Limb (tissue), 2 donors: ENCODE data around the gene TMEM222.
"Not testable (repeated sequence)": the region's sequence is repeated elsewhere in the genome, so short reads cannot be mapped to it uniquely, and the experiment has no call there.

Source experiments
- DNase-seq, 2 donors: peaks; one replicate each; pipeline ENCODE4 v3.0.0-alpha.2; 2016; ENCODE audit errors: extremely low spot score in 2 of 2

TMEM222 gene, protein sequence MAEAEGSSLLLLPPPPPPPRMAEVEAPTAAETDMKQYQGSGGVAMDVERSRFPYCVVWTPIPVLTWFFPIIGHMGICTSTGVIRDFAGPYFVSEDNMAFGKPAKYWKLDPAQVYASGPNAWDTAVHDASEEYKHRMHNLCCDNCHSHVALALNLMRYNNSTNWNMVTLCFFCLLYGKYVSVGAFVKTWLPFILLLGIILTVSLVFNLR

DNA sequence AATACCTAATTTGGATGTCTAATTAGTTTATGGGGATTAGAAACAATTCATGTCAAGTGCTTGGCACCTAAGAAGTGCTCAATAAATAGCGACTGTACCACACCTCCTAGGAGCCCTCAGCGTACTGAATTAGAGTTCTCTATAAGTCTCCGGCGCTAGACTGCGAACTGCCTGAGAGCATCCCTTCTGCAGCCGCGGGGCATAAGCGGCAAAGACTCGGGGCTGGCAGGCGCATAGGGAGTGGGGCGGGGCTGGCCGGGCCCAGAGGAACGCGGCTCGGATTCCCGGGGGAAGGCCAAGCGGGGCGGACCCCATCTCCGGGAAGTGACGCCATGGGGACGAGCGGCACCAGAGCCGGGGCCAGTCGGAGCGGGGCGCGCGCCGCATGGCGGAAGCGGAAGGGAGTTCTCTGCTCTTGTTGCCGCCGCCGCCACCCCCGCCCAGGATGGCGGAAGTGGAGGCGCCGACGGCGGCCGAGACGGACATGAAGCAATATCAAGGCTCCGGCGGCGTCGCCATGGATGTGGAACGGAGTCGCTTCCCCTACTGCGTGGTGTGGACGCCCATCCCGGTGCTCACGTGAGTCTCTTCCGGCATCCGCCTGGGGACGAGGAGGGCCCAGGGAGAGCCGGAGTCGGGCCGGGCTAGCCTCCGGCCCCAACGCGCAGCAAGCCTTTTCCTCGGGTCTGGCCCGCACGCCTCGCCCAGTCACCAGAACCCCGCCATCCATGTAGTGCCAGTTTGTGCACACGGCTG, at the start of gene TMEM222:
Gene TMEM222 (plus strand): TSS at position 351 of the 756 bp plus-strand sequence. CDS start 35 bp downstream, at position 386.
- DNase-seq = peak; percentile 96 to 98

DNA sequence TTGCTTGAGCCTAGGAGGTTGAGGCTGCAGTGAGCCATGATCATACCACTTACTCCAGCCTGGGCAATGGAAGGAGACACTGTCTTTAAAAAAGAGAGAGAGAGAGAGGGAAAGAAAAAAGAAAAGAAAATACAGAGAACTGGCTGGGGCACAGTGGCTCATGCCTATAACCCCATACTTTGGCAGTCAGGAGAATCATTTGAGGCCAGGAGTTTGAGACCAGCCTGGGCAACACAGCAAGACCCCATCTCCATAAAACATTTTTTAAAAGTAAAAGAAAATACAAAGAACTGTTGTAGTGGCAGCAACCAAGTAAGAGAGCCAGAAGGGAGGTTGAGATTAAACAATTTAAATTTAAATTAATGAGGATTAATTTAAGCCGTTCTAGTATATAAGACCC, 47.8 kb upstream of the TMEM222 start:
- DNase-seq = no peak

DNA sequence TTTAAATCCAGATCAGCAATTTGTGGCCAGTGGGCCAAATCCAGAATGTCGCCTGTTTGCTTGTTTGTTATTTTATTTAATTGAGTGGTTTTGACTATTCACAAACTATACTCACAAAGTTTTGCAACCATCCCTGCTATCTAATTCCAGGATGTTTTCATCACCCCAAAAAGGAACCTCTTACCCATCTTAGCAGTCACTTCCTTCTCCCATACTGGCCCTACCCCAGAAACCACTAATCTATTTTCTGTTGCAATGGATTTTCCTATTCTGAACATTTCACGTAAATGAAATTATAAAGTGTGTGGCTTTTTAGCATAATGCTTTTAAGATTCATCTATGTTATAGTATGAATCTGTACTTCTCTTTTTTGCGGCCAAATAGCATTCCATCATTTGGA, 46.3 kb upstream of the TMEM222 start:
- DNase-seq = no peak

DNA sequence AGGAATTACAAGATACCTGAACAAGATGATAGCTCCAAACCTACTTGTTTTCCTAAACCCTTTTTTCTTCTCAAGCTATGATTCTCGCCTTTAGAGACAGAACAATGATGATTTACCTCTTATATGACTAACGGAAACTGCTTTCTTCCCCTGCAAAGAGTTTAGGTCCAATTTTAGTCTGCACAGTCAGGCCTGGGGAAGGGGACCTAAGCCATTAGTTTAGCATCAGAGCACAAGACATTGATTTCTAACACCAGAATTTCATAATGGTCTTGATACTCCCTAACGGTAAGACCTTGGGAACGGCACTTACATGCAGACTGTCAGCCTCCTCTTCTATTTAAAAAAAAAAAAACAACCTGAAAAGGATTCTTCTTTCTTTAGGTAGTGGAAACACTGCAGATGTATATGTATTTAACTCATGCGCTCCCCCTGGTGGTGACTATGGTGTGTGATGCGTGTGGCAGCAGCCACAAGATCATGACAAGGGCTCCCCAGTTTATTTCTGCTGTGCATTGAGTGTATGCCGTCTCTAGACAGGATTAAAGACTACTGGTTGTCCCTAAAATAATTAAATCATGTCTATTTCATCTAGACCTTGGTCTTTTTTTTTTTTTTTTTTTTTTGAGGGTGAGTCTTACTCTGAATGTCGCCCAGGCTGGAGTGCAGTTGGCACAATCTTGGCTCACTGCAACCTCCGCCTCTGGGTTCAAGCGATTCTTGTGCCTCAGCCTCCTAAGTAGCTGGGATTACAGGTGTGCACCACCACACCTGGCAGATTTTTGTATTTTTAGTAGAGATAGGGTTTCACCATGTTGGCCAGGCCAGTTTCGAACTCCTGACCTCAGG, 37.3 kb upstream of the TMEM222 start:
- peak; percentile 80 to 90 for DNase-seq

DNA sequence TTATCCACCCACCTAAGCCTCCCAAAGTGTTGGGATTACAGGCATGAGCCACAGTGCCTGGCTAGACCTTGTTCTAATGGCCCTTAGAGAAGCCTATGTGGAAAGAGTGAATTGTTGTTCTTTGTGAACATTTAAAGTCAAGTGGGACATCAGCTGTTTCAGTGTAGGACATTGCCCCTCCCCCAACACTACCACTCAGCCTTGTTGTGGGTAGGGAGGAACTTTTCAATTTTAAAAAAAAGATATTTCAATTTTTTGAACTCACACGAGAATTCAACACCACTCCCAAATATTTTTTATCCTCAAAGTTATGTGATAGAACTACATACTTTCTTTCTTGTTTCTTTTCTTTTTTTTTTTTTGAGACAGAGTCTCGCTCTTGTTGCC, 36.7 kb upstream of the TMEM222 start:
- DNase-seq = no peak

DNA sequence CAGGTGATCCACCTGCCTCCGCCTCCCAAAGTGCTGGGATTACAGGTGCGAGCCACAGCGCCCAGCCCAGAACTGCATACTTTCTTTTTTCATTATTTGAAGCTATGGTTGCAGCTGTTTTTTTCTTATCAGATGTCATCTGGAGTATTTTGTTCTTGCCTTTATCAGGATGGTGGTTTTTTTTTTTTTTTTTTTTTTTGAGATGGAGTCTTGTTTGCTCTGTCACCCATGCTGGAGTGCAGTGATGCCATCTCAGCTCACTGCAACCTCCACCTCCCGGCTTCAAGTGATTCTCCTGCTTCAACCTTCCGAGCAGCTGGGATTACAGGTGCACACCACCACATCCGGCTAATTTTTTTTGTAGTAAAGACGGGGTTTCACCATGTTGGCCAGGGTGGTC, 36.1 kb upstream of the TMEM222 start:
- DNase-seq = not testable (repeated sequence)

DNA sequence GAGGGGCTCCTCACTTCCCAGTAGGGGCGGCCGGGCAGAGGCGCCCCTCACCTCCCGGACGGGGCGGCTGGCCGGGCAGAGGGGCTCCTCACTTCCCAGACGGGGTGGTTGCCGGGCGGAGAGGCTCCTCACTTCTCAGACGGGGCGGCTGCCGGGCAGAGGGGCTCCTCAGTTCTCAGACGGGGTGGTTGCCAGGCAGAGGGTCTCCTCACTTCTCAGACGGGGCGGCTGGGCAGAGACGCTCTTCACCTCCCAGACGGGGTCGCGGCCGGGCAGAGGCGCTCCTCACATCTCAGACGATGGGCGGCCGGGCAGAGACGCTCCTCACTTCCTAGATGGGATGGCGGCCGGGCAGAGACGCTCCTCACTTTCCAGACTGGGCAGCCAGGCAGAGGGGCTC, 32.8 kb upstream of the TMEM222 start:
- not testable (repeated sequence) for DNase-seq

DNA sequence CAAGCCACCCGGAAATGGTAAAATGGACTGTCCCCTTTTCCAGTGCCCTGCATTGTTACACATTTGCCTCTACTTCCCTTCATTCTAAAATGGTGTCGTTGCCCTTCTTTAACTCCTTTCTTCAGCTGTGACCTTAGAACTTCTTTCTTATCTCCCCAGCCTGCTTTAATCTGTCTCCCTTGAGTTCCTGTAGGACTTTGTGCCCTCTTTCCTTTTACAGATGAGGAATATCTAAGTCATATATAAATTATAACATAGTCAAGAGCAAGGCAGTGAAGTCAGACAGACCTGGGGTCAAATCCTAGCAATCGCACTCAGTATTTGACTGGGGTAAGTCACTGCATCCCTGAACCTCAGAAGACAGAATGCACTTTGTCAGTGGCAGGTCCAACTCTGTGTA, 31.4 kb upstream of the TMEM222 start:
- no peak for DNase-seq

DNA sequence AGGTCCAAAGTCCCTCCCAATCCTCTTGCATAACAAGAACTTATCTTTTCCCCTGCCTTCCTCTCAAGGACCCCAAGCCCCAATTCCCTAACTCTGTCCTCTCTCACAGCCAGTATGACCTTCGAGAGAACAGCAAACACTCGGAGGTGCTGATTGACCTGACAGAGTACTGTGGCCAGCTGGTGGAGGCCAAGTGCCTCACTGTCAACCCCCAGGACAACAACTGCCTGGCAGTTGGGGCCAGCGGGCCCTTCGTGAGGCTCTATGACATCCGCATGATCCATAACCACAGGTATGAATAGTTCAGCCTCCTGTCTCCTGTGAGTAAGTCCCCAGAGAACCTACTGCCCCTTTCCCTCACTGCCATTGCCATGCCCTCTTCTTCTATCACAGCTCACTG, 29.9 kb upstream of the TMEM222 start:
- no peak for DNase-seq

DNA sequence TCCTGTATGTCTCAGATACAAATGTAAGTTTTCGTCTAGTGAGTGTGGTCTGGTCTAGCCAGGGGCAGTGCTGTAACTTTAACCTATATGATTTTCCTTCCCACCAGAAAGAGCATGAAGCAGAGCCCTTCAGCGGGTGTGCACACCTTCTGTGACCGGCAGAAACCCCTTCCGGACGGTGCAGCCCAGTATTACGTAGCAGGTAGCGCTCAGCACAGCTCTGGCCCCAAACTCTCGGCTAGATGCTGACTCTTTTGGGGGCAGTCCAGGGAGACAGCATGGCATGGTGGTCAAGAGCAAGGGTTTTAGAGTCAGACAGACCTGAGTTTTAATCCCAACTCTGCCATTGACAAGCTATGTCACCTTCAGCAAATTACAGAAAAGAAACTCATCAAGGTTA, 28.0 kb upstream of the TMEM222 start:
- DNase-seq = no peak

DNA sequence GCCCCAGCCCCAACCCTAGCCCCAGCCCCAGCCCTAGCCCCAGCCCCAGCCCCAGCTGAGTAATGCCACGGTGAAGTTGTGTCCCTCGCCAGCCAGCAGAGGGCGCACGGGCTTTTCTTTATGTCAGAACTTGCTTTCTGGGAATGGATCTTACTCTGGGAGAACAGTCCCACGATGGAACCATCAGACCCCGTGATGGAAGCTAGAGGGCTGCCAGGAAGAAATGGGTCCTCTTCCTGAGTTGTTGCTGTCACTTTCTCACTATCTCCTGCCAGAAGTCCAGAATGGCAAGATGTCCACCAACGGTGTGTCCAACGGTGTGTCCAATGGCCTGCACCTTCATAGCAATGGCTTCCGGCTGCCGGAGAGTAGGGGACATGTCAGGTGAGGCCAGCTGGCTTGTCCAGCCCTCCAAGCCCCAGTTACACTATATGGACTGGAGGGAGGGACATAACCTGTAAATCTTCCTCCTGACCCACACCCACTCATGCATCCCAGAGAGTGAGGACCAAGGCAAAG, 25.1 kb upstream of the TMEM222 start:
- DNase-seq = peak; percentile 70 to 84

DNA sequence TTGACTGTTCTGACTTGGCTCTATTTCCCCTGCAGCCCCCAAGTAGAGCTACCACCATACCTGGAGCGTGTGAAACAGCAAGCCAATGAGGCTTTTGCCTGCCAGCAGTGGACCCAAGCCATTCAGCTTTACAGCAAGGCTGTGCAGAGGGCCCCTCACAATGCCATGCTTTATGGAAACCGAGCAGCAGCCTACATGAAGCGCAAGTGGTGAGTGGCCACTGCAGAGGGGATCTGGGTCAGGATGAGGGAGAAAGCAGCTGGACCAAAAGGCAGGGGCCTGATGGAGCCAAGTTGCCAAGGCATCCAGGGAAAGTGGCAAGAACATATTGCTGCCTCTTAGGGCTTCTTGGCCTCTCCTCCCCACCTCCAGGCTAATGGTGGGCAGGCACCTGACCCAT, 24.1 kb upstream of the TMEM222 start:
- no peak for DNase-seq

DNA sequence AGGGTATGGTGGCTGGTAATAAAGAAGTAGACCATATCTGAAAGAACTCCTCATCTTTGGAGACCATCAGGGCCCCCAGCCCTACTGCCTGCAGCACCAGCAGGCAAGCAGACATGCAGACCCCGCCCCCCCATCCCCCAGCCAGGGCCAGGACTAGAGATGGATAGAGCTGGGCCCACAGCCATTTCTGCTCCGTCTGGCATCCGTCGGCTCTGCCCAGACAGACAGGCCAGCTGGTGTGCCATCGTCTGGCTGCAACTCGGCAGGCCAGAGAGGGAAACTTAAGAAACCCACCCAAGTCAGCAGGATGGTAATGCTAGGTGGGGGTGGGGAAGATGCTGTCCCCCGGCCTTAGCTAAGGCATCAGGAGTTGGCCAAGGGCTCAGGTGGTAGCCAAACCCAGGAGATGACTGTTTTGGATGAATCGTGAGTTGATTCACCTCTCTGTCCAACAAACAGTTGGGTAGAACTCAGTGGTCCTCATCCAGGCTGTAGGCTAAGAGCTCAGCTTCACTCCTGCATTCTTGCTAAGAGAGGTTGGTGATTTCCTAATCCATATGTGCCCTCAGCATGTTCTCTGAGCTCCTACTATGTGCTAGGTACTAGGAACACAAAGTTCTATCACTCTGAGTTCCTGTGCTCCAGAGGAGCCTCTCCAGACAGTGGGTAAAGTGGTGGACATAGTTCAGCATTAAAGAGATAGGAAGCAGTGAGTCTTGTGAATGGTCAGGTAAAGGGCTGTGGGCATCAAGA, 23.2 kb upstream of the TMEM222 start:
- DNase-seq = no peak

DNA sequence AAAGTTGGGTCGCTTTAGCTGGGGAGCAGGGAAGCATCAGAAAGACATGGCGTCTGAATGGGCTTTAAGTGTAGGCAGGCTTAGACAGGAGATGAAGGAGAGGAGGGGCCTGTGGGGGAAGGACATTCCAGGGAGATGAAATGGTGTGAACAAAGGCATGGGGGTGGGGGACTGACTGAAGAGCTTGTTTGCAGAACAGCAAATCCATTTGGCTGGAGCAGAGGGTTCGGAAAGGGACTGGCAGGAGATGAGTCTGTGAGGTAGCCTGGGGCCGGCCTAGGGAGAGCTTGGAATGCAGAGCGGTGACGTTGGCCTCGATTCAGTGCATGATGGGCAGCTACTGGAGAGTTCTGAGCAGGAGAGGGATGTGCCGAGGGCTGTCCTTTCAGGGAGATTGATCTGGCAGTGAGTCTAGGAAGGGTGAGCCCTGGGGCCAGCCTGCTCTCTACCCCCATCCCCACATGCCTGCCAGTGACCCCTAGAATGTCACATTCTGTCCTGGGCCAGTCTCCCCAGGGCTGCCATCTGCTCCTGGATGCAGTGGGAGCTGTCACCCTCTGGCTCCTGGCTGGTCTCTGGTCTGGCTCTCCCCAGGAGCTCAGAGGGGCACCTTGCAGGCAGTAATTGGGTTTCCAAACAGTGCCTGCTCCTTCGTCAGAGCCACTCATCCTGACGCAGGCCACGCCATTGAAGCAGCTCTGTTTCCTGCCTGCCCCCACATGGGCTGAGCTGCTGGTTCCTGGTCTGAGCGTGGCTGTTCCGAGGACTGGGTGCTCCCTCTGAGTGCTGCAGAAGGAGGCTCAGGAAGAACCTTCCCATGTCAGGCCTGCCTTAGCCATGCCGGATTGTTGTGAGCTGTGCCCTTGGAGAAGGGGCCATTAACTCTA, 22.3 kb upstream of the TMEM222 start:
- DNase-seq = peak; percentile 75 to 84

DNA sequence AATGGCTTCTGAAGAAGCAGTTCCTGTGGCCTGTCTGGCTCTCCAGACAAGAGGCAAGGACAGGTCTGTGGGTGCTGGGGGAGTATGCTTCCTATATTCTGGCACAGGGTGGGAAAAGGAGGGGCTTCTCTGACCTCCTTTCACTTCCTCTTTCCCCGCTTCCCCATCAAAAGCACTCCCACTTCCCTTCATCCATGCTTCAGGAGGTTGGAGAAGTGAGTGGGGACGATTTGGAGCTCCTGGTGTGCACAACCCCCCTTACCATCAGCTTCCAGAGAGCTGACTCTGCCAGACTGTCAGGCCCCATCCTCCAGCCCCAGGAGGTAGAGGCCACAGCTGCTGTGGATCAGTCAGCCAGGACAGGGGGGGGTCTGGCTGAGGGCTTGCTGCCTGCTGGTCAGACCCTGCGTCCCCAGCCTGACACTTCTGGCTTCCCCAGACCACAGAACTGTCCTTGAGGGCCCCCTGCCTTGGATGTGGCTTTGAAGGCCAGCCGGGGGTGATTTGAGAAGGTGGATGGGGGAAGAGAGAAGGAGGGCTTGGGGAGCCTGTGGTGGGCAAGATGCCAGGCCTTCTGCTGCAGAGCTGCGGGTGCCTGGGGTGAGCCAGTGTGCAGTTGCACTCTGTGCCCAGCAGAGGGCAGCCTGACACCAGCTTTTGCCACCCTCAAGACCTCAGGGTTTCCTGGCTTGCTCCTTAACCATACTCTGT, 21.5 kb upstream of the TMEM222 start:
- DNase-seq = peak; percentile 94

DNA sequence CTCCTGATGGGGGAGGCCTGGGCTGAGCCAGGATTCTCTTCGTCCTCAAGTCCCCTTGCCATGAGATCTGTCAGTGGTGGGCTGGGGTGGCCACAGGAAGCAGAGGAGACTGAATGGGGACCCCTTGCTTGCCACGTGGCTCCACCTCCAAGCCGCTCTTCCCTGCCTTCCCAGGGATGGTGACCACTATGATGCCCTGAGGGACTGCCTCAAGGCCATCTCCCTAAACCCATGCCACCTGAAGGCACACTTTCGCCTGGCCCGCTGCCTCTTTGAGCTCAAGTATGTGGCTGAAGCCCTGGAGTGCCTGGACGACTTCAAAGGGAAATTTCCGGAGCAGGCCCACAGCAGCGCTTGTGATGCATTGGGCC, 20.9 kb upstream of the TMEM222 start:
- DNase-seq = no peak

DNA sequence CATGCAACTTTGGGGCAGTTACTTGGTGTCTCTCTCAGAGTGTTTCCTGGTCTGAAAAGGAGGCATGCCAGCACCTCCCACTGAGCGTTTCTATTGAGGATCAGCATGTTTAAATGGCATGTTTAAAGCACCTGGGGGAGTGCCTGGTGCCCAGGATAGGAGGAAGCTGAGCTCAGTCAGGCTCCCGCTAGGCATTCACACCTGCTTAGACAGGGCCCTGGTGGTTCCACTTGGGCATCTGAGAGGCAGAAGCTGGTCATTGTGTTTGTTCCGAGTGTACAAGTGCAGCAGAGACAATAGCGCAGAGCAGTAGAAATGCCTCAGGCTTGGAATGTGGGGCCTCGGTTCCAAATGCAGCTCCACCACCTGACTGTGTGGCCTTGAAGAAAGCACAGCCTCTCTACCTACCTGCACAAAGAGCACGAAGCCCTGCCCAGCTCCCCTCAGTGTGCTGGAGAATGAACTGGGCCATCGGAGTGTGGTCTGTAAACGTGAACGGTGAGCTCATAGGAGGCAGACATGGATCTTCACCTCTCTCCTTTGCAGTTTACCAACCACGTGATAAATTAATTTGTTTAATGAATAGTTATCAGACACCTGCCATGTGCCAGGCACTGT, 20.3 kb upstream of the TMEM222 start:
- DNase-seq = no peak

DNA sequence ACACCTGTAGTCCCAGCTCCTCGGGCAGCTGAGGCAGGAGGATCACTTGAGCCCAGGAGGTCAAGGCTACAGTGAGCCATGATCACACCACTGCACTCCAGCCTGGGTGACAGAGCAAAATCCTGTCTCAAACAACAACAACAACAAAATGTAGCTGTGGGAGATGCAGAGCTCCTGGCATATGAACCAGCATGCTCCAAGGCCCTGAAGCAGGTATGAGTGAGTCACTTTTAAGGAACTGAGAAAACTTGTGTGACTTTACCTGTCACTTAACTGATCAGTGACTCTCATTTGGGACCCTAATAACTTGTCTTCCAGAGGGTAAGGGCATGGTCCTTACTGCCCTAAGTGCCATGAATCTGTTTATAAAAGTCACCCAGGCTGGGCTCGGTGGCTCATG, 19.4 kb upstream of the TMEM222 start:
- no peak for DNase-seq

DNA sequence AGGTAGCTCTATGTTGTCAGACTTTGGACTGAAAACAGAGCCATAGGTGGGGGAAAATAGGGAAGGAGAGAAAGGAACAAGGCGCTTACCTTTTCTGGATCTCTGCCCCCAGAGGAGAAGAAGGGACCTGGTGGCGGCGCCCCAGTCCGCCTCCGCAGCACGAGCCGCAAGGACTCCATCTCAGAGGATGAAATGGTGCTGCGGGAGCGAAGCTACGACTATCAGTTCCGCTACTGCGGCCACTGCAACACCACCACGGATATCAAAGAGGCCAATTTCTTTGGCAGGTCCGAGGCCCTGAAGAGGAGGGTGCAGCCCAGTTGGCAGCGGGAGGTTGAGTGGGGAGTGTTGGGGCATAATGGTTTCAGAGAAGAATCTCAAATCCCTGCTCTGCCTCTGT, 18.5 kb upstream of the TMEM222 start:
- no peak for DNase-seq
